B cell (primary cell): ENCODE measurements around the gene CABCOCO1. TPM values are rescaled to one million over a fixed set of nuclear protein-coding genes. Genes with fewer than 3 reads are reported as not detected.

ENCODE experiments used
- ATAC-seq: fragments of 200-7000 bp; cut with Tn5 transposase; one replicate; pipeline ENCODE4 v1.10.0; 2021; ENCODE audit warnings: low read depth, mild to moderate bottlenecking, moderate number of reproducible peaks, moderate library complexity
- CTCF ChIA-PET: fragments of 350-600 bp; sonication (Branson Sonifier 250); formaldehyde crosslinking; loops from one replicate; lab custom pipeline; 2021; ENCODE audit warnings: antibody characterized with exemption, inconsistent platforms; lab: Charles Lee
- POLR2A ChIA-PET: fragments of 350-600 bp; sonication (Branson Sonifier 250); formaldehyde crosslinking; loops from one replicate; lab custom pipeline; 2021; ENCODE audit warnings: antibody characterized with exemption; lab: Charles Lee
- DNase-seq: peaks from one replicate; pipeline ENCODE4 v3.0.0; 2013
- H2AFZ ChIP-seq: 2 replicates; pipeline ENCODE4 v1.6.1; 2012; ENCODE audit warnings: mild to moderate bottlenecking, low read depth, low read length; ENCODE audit not compliant: insufficient read depth, poor library complexity, severe bottlenecking
- H3K27ac ChIP-seq, 2 donors: 1 replicate in 1 of 2; 2 replicates in 1 of 2; pipeline ENCODE4 v1.5.1; 2012 to 2013; ENCODE audit warnings: low read length in 2 of 2, mild to moderate bottlenecking in 2 of 2, moderate library complexity in 1 of 2
- H3K27me3 ChIP-seq, 4 experiments: fragments of 200-600 bp in 1 of 4; sonication (generic) in 1 of 4; replicated peaks in 1 of 4; 1 replicate in 2 of 4; 2 replicates in 2 of 4; pipeline versions ENCODE4 v1.6.1 to v1.7.0; 2013 to 2016; ENCODE audit warnings: low read length in 3 of 4, mild to moderate bottlenecking in 2 of 4, mixed read lengths in 1 of 4, moderate library complexity in 1 of 4; ENCODE audit not compliant: insufficient read depth in 4 of 4, control insufficient read depth in 3 of 4; ENCODE audit errors: control extremely low read depth in 1 of 4
- H3K36me3 ChIP-seq, 2 experiments: replicated peaks in 1 of 2; 1 replicate in 1 of 2; 2 replicates in 1 of 2; pipeline versions ENCODE4 v1.6.1 to v1.7.1; 2013; ENCODE audit warnings: low read length in 1 of 2; ENCODE audit not compliant: insufficient read depth in 2 of 2, control insufficient read depth in 1 of 2; ENCODE audit errors: control extremely low read depth in 1 of 2, extremely low read depth in 1 of 2
- H3K4me1 ChIP-seq, 2 donors: fragments of 200-600 bp in 1 of 2; sonication (generic) in 1 of 2; 1 replicate in 1 of 2; 2 replicates in 1 of 2; pipeline versions ENCODE4 v1.5.1 to v1.6.1; 2013 to 2017; ENCODE audit warnings: low read length in 2 of 2; ENCODE audit not compliant: control insufficient read depth in 2 of 2, insufficient read depth in 2 of 2
- H3K4me2 ChIP-seq: replicated peaks from 2 replicates; pipeline ENCODE3; 2012; ENCODE audit warnings: mild to moderate bottlenecking, low read depth, low read length; ENCODE audit not compliant: poor library complexity, severe bottlenecking
- H3K4me3 ChIP-seq, 5 experiments: fragments of 200-600 bp in 1 of 5; sonication (generic) in 1 of 5; 1 replicate in 3 of 5; 2 replicates in 2 of 5; pipeline versions ENCODE4 v1.5.1 to v1.7.0; 2011 to 2016; ENCODE audit warnings: low read length in 4 of 5, mild to moderate bottlenecking in 4 of 5, low read depth in 2 of 5, control low read depth in 1 of 5, moderate library complexity in 1 of 5; ENCODE audit not compliant: insufficient read depth in 1 of 5; ENCODE audit errors: control extremely low read depth in 1 of 5, extremely low read depth in 1 of 5
- H3K79me2 ChIP-seq: fragments of 200-600 bp; sonication (generic); one replicate; pipeline ENCODE4 v1.6.0; 2016; ENCODE audit warnings: low read length; ENCODE audit not compliant: control insufficient read depth, insufficient read depth
- H3K9ac ChIP-seq: fragments of 200-600 bp; sonication (generic); 2 replicates; pipeline ENCODE4 v1.6.1; 2017; ENCODE audit warnings: mild to moderate bottlenecking, low read length, moderate library complexity
- H3K9me3 ChIP-seq, 3 donors: one replicate each; pipeline versions ENCODE4 v1.6.1 to v1.7.1; 2013; ENCODE audit warnings: low read length in 2 of 3; ENCODE audit not compliant: control insufficient read depth in 2 of 3, insufficient read depth in 1 of 3; ENCODE audit errors: control extremely low read depth in 1 of 3
- H4K20me1 ChIP-seq: 2 replicates; pipeline ENCODE4 v1.6.0; 2012; ENCODE audit warnings: mild to moderate bottlenecking, low read length; ENCODE audit not compliant: insufficient read depth, control insufficient read depth, poor library complexity, severe bottlenecking
- H3K27ac Mint-ChIP-seq: one replicate; pipeline ENCODE4 v1.8.0; 2021; ENCODE audit warnings: mixed read lengths
- H3K27me3 Mint-ChIP-seq: one replicate; pipeline ENCODE4 v1.8.0; 2021; ENCODE audit warnings: mixed read lengths
- H3K4me1 Mint-ChIP-seq: one replicate; pipeline ENCODE4 v1.8.0; 2021; ENCODE audit warnings: mixed read lengths
- H3K4me3 Mint-ChIP-seq: one replicate; pipeline ENCODE4 v1.8.0; 2021; ENCODE audit warnings: mixed read lengths
- H3K9me3 Mint-ChIP-seq: one replicate; pipeline ENCODE4 v1.8.0; 2022; ENCODE audit warnings: mixed read lengths; ENCODE audit not compliant: insufficient read depth
- EZH2 ChIP-seq: IDR thresholded peaks from 2 replicates; pipeline ENCODE4 v1.6.1; 2012; ENCODE audit warnings: borderline replicate concordance, low read depth, mild to moderate bottlenecking, moderate library complexity, low read length; ENCODE audit not compliant: insufficient read depth, poor library complexity, severe bottlenecking
- WGBS: methylation state at CpG from one replicate; pipeline ENCODE4 v1.1.5; 2013; ENCODE audit warnings: missing lambda C conversion rate; ENCODE audit not compliant: insufficient coverage; 5-methylcytosine and 5-hydroxymethylcytosine counted together
- intact Hi-C: fragments of 100-400 bp; cut with micrococcal nuclease; formaldehyde crosslinking; loops from one replicate; pipeline ENCODE4 v1.10.0; 2022
- polyA plus RNA-seq: library from polyadenylated mRNA; depleted of rRNA; stranded (reverse); fragments of >200 nt; gene quantifications from 2 replicates; pipeline ENCODE4 v1.2.3, GENCODE V29; 2012
- total RNA-seq, 2 donors: library from RNA; stranded (reverse); fragments of 120-200 nt in 1 of 2; gene quantifications; 1 replicate in 1 of 2; 2 replicates in 1 of 2; pipeline versions ENCODE4 v1.2.3 to v1.2.4, GENCODE V29; 2013 to 2022
- TF ChIP-seq, protein P1 (sequence below): fragments of 200-600 bp; IDR thresholded peaks from one replicate; pipeline ENCODE4 v1.8.0; 2022; ENCODE audit warnings: antibody characterized with exemption, mild to moderate bottlenecking

Gene CABCOCO1
- total and polyA plus RNA-seq, 2 donors (not counting 1 experiment from before 2014, with no cell fraction given): not detected

DNA sequence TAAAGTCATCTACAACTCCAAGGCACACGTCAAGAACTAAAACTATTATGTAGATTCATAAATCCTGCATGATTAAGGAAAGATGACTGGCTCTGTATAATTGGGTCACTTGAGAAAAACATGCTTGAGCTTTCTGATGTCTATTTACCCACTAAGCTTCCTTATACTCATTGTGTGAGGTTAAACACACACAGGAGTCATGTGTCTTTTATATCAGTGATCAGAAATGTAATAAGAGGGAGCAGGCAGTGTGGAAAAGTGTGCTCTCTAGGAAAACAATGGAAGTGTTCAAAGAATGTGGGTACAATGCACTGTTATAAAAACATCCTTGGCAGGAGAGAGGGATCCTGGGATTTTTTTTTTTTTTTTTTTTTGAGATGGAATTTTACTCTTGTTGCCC, 130.2 kb downstream of the CABCOCO1 start:
- H3K27ac ChIP-seq: no peak overlapping the region
- no peak overlapping the region for H3K4me3 ChIP-seq
- POLR2A ChIA-PET: no interaction called here
- no peak overlapping the region for H3K9ac ChIP-seq
- H2AFZ ChIP-seq: no peak overlapping the region
- TF ChIP-seq, protein P1, sequence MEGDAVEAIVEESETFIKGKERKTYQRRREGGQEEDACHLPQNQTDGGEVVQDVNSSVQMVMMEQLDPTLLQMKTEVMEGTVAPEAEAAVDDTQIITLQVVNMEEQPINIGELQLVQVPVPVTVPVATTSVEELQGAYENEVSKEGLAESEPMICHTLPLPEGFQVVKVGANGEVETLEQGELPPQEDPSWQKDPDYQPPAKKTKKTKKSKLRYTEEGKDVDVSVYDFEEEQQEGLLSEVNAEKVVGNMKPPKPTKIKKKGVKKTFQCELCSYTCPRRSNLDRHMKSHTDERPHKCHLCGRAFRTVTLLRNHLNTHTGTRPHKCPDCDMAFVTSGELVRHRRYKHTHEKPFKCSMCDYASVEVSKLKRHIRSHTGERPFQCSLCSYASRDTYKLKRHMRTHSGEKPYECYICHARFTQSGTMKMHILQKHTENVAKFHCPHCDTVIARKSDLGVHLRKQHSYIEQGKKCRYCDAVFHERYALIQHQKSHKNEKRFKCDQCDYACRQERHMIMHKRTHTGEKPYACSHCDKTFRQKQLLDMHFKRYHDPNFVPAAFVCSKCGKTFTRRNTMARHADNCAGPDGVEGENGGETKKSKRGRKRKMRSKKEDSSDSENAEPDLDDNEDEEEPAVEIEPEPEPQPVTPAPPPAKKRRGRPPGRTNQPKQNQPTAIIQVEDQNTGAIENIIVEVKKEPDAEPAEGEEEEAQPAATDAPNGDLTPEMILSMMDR: no peak
- TF ChIP-seq EZH2: no peak
- Mint-ChIP-seq H3K27ac (no peak overlapping the region), H3K4me1 (no peaks in the 10 kb centered on the region), H3K27me3 (no peaks in the 10 kb centered on the region), H3K4me3 (no peak overlapping the region), H3K9me3 (no peaks in the 10 kb centered on the region)
- H3K4me2 ChIP-seq: no peak overlapping the region
- no peaks in the 10 kb centered on the region for H3K4me1 ChIP-seq
- no peaks in the 10 kb centered on the region for H3K27me3 ChIP-seq
- no peak for DNase-seq
- no peaks in the 10 kb centered on the region for H4K20me1 ChIP-seq
- no peaks in the 10 kb centered on the region for H3K79me2 ChIP-seq
- CTCF ChIA-PET: no interaction called here
- H3K9me3 ChIP-seq: no peaks in the 10 kb centered on the region
- H3K36me3 ChIP-seq: no peaks in the 10 kb centered on the region
- WGBS: no CpG with 5 or more reads among the region's 1 CpG
- intact Hi-C loops: no loop called here
- no peak for ATAC-seq

GRCh38 chr10:61793760-61794703, 131.3 kb downstream of the CABCOCO1 start:
- Mint-ChIP-seq H3K27ac (no peak overlapping the region), H3K4me1 (no peaks in the 10 kb centered on the region), H3K27me3 (no peaks in the 10 kb centered on the region), H3K4me3 (no peak overlapping the region), H3K9me3 (no peaks in the 10 kb centered on the region)
- no peaks in the 10 kb centered on the region for H3K9me3 ChIP-seq
- no peak for DNase-seq
- H3K27me3 ChIP-seq: no peaks in the 10 kb centered on the region
- 82% methylated on average over 4 of the region's 5 CpGs for WGBS
- no peak for TF ChIP-seq EZH2
- TF ChIP-seq, protein P1: no peak
- no peaks in the 10 kb centered on the region for H3K36me3 ChIP-seq
- no peak overlapping the region for H3K9ac ChIP-seq
- no peak for ATAC-seq
- POLR2A ChIA-PET: no interaction called here
- H3K27ac ChIP-seq: no peak overlapping the region
- CTCF ChIA-PET: interaction anchor here (1.3 kb wide), 1 partner anchor 43 kb away, joined by 3 read pairs; no protein-coding TSS in a partner anchor
- H3K4me2 ChIP-seq: no peak overlapping the region
- no peaks in the 10 kb centered on the region for H4K20me1 ChIP-seq
- intact Hi-C loops: no loop called here
- H3K4me1 ChIP-seq: no peaks in the 10 kb centered on the region
- no peaks in the 10 kb centered on the region for H3K79me2 ChIP-seq
- no peak overlapping the region for H3K4me3 ChIP-seq
- no peak overlapping the region for H2AFZ ChIP-seq
